ENCODE results near the gene SLC4A1AP.

SLC4A1AP gene

DNA sequence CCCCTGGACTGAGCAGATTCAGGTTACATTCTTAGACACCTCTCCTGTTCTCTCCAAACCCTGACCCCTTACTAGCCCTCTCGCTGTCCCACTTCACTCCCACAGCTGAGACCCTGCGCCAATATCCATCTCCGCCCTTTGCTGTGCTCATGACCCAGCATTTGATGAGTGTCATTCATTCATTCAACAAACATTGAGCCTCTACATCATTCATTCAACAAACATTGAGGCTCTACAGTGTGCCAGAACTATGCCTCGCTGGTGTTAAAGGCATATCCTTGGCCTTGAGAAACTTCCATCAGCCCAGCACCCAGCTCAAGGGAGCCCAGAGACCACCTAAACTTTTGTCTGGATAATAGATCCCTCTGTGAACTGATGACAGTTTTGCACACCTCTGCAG, 65.9 kb downstream of the SLC4A1AP start:
- TF ChIP-seq POLR2AphosphoS5 (IDR thresholded peaks at IDR 0.05; ENCODE audit: low read depth, low read length) (no peak), TAF1 (IDR thresholded peaks at IDR 0.05; ENCODE audit: borderline replicate concordance, insufficient read depth, low read length) (no peak), SIN3A (IDR thresholded peaks at IDR 0.05; ENCODE audit: borderline replicate concordance, insufficient read depth, low read length) (no peak), FOXP2 (optimal IDR thresholded peaks at IDR 0.05; ENCODE audit: borderline replicate concordance, extremely low read depth, extremely low read length, insufficient read depth) (no peak)
- TF ChIP-seq, protein P1, sequence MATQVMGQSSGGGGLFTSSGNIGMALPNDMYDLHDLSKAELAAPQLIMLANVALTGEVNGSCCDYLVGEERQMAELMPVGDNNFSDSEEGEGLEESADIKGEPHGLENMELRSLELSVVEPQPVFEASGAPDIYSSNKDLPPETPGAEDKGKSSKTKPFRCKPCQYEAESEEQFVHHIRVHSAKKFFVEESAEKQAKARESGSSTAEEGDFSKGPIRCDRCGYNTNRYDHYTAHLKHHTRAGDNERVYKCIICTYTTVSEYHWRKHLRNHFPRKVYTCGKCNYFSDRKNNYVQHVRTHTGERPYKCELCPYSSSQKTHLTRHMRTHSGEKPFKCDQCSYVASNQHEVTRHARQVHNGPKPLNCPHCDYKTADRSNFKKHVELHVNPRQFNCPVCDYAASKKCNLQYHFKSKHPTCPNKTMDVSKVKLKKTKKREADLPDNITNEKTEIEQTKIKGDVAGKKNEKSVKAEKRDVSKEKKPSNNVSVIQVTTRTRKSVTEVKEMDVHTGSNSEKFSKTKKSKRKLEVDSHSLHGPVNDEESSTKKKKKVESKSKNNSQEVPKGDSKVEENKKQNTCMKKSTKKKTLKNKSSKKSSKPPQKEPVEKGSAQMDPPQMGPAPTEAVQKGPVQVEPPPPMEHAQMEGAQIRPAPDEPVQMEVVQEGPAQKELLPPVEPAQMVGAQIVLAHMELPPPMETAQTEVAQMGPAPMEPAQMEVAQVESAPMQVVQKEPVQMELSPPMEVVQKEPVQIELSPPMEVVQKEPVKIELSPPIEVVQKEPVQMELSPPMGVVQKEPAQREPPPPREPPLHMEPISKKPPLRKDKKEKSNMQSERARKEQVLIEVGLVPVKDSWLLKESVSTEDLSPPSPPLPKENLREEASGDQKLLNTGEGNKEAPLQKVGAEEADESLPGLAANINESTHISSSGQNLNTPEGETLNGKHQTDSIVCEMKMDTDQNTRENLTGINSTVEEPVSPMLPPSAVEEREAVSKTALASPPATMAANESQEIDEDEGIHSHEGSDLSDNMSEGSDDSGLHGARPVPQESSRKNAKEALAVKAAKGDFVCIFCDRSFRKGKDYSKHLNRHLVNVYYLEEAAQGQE (IDR thresholded peaks at IDR 0.05; ENCODE audit: insufficient read depth in 1 of 2, low read depth in 2 of 2, low read length in 2 of 2): no peak

DNA sequence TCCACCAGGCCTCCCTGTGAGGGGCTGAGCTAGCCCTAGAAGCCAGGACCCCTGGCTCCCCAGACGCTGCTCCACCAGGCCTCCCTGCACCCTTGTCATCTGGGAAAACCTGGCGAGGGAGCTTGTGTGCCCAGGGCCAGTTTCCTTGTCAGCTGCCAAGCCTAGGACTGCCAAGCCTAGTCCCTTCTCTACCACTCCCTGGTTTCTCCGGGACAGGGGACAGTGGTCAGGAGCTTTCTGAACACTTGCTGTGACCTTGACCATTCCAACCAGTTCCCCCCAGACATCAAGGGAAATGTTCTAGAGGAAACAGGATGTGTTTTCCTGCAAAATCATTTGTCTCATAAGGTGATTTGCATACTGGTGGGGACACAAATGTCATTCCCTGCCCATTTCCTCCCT, 66.6 kb downstream of the SLC4A1AP start:
- TF ChIP-seq, protein P1 (IDR thresholded peaks at IDR 0.05; ENCODE audit: insufficient read depth in 1 of 2, low read depth in 2 of 2, low read length in 2 of 2): no peak
- TF ChIP-seq TAF1 (IDR thresholded peaks at IDR 0.05; ENCODE audit: borderline replicate concordance, insufficient read depth, low read length) (no peak), SIN3A (IDR thresholded peaks at IDR 0.05; ENCODE audit: borderline replicate concordance, insufficient read depth, low read length) (no peak), POLR2AphosphoS5 (IDR thresholded peaks at IDR 0.05; ENCODE audit: low read depth, low read length) (no peak), FOXP2 (optimal IDR thresholded peaks at IDR 0.05; ENCODE audit: borderline replicate concordance, extremely low read depth, extremely low read length, insufficient read depth) (no peak)

DNA sequence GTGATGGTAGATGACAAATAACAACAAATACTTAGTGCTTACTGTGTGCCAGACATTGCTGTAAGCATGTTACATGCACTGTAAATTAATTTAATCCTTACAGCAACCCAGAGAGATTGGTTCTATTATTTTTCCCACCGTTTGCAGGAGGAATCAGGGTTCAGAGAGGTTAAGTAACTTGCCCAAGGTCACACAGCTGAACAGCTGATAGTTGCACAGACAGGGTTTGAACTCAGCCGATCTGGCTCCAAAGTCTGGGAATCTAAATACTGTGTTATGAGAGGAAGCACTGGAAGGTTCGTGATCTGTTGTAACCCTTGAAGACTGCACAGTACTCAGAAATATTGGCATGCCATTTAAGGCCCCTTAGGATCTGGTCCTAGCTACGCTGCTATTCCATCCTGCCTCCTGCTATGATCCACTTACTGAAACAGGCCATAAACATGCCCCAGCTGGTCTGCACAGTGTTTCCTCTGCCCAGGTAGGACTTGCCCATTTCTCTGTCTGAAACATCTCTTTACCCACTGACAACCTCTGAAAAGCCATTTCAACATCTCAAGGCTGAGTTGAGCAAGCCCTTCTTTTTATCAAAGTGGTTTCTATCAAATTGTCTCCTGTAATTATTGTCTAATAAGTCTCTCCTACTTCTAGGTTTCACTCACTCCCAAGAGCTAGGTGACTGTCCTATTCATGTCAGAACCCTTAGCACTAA, 67.4 kb downstream of the SLC4A1AP start:
- TF ChIP-seq, protein P1 (IDR thresholded peaks at IDR 0.05; ENCODE audit: insufficient read depth in 1 of 2, low read depth in 2 of 2, low read length in 2 of 2): no peak
- TF ChIP-seq TAF1 (IDR thresholded peaks at IDR 0.05; ENCODE audit: borderline replicate concordance, insufficient read depth, low read length): no peak
- no peak for TF ChIP-seq SIN3A (IDR thresholded peaks at IDR 0.05; ENCODE audit: borderline replicate concordance, insufficient read depth, low read length)
- TF ChIP-seq FOXP2 (optimal IDR thresholded peaks at IDR 0.05; ENCODE audit: borderline replicate concordance, extremely low read depth, extremely low read length, insufficient read depth): no peak
- no peak for TF ChIP-seq POLR2AphosphoS5 (IDR thresholded peaks at IDR 0.05; ENCODE audit: low read depth, low read length)

DNA sequence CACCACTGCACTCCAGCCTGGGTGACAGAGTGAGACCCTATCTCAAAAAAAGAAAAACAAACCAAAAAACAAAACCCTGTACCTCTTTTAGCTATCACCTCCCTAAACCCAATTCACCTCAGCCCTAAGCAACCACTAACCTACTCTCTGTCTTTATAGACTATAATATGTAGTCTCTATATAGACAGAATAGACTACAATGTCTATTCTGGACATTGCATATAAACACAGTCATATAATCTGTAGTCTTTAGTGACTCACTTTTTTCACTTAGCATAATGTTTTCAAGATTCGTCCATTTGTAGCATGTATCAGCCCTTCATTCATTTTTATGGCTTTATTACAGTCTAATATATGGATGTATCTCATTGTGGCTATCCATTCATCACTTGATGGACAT, 70.6 kb downstream of the SLC4A1AP start:
- TF ChIP-seq SIN3A (IDR thresholded peaks at IDR 0.05; ENCODE audit: borderline replicate concordance, insufficient read depth, low read length) (no peak), POLR2AphosphoS5 (IDR thresholded peaks at IDR 0.05; ENCODE audit: low read depth, low read length) (no peak), FOXP2 (optimal IDR thresholded peaks at IDR 0.05; ENCODE audit: borderline replicate concordance, extremely low read depth, extremely low read length, insufficient read depth) (no peak), TAF1 (IDR thresholded peaks at IDR 0.05; ENCODE audit: borderline replicate concordance, insufficient read depth, low read length) (no peak)
- TF ChIP-seq, protein P1 (IDR thresholded peaks at IDR 0.05; ENCODE audit: insufficient read depth in 1 of 2, low read depth in 2 of 2, low read length in 2 of 2): no peak
